ENCODE results near the gene MRPS12.

GRCh38 chr19:38900743-38901190, 30.0 kb upstream of the MRPS12 start:
- no peak for TF ChIP-seq ESRRG (CRISPR knock-in tag; IDR thresholded peaks at IDR 0.05)
- no peak for TF ChIP-seq TOX (CRISPR knock-in tag; IDR thresholded peaks at IDR 0.05; ENCODE audit: borderline replicate concordance)
- TF ChIP-seq ZNF70 (CRISPR knock-in tag; IDR thresholded peaks at IDR 0.05) = no peak
- TF ChIP-seq, protein P1, sequence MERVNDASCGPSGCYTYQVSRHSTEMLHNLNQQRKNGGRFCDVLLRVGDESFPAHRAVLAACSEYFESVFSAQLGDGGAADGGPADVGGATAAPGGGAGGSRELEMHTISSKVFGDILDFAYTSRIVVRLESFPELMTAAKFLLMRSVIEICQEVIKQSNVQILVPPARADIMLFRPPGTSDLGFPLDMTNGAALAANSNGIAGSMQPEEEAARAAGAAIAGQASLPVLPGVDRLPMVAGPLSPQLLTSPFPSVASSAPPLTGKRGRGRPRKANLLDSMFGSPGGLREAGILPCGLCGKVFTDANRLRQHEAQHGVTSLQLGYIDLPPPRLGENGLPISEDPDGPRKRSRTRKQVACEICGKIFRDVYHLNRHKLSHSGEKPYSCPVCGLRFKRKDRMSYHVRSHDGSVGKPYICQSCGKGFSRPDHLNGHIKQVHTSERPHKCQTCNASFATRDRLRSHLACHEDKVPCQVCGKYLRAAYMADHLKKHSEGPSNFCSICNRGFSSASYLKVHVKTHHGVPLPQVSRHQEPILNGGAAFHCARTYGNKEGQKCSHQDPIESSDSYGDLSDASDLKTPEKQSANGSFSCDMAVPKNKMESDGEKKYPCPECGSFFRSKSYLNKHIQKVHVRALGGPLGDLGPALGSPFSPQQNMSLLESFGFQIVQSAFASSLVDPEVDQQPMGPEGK (CRISPR knock-in tag; IDR thresholded peaks at IDR 0.05; ENCODE audit: borderline replicate concordance) = no peak
- TF ChIP-seq CSRNP3 (CRISPR knock-in tag; IDR thresholded peaks at IDR 0.05) = no peak
- TF ChIP-seq ZNF565 (CRISPR knock-in tag; conservative IDR thresholded peaks at IDR 0.05; ENCODE audit: low read depth) = no peak
- no peak for TF ChIP-seq ZNF8 (CRISPR knock-in tag; IDR thresholded peaks at IDR 0.05)
- no peak for TF ChIP-seq ZFP3 (CRISPR knock-in tag; IDR thresholded peaks at IDR 0.05)
- no peak for TF ChIP-seq RARB (CRISPR knock-in tag; IDR thresholded peaks at IDR 0.05)
- TF ChIP-seq ZFP30 (CRISPR knock-in tag; IDR thresholded peaks at IDR 0.05) = no peak
- no peak for TF ChIP-seq TSHZ2 (CRISPR knock-in tag; IDR thresholded peaks at IDR 0.05)
- no peak for TF ChIP-seq ISL1 (CRISPR knock-in tag; IDR thresholded peaks at IDR 0.05)
- no peak for TF ChIP-seq PPARA (CRISPR knock-in tag; IDR thresholded peaks at IDR 0.05; ENCODE audit: borderline replicate concordance)

Data from SK-N-SH treated with all-trans-retinoic acid at 6 μM for 48 hours (cell line).